GM23338 (cell line): ENCODE measurements around the gene EML2. TPM values are rescaled to one million over a fixed set of nuclear protein-coding genes. Genes with fewer than 3 reads are reported as not detected.
"Not testable (repeated sequence)": the region's sequence is repeated elsewhere in the genome, so short reads cannot be mapped to it uniquely, and the experiment has no call there.

ENCODE experiments used
- ATAC-seq: fragments of 200-7000 bp; cut with Tn5 transposase; 3 replicates; pipeline ENCODE4 v1.9.1; 2020
- DNase-seq: peaks from one replicate; pipeline ENCODE4 v3.0.0-alpha.2; 2015; ENCODE audit warnings: low spot score
- H2AFZ ChIP-seq: fragments of 200-600 bp; sonication (generic); 2 replicates; pipeline ENCODE4 v1.8.0; 2016; ENCODE audit warnings: antibody characterized with exemption, mild to moderate bottlenecking, moderate library complexity
- H3F3A ChIP-seq: fragments of 200-600 bp; sonication (generic); replicated peaks from 2 replicates; pipeline ENCODE4 v1.8.0; 2017; ENCODE audit warnings: antibody characterized with exemption, mixed run types, low read depth
- H3K27ac ChIP-seq: fragments of 200-600 bp; sonication (generic); 2 replicates; pipeline ENCODE4 v1.6.1; 2016; ENCODE audit warnings: low read depth
- H3K27me3 ChIP-seq: fragments of 200-600 bp; sonication (generic); 2 replicates; pipeline ENCODE4 v1.8.0; 2016; ENCODE audit warnings: mild to moderate bottlenecking, mixed run types, moderate library complexity; ENCODE audit not compliant: insufficient read depth
- H3K36me3 ChIP-seq: fragments of 200-600 bp; sonication (generic); 2 replicates; pipeline ENCODE4 v1.8.0; 2016; ENCODE audit warnings: mild to moderate bottlenecking; ENCODE audit not compliant: insufficient read depth
- H3K4me1 ChIP-seq: fragments of 200-600 bp; sonication (generic); 2 replicates; pipeline ENCODE4 v1.8.0; 2016; ENCODE audit warnings: mild to moderate bottlenecking, moderate library complexity; ENCODE audit not compliant: insufficient read depth
- H3K4me2 ChIP-seq: fragments of 200-600 bp; sonication (generic); 2 replicates; pipeline ENCODE4 v1.7.1; 2017; ENCODE audit warnings: mixed run types
- H3K4me3 ChIP-seq: fragments of 200-600 bp; sonication (generic); 2 replicates; pipeline ENCODE4 v1.6.1; 2016; ENCODE audit warnings: mixed run types
- H3K79me2 ChIP-seq: fragments of 200-600 bp; sonication (generic); replicated peaks from 2 replicates; pipeline ENCODE4 v1.8.0; 2017; ENCODE audit warnings: mild to moderate bottlenecking; ENCODE audit not compliant: insufficient read depth
- H3K9me2 ChIP-seq: fragments of 200-600 bp; sonication (generic); 2 replicates; pipeline ENCODE4 v1.8.0; 2017; ENCODE audit not compliant: insufficient read depth
- H4K20me1 ChIP-seq: fragments of 200-600 bp; sonication (generic); replicated peaks from 2 replicates; pipeline ENCODE4 v1.8.0; 2017; ENCODE audit warnings: mild to moderate bottlenecking; ENCODE audit not compliant: insufficient read depth
- H3K27ac Mint-ChIP-seq: 2 replicates; pipeline ENCODE4 v1.8.0; 2020; ENCODE audit warnings: inconsistent platforms, mild to moderate bottlenecking, moderate library complexity, mixed read lengths
- H3K27me3 Mint-ChIP-seq: 3 replicates; pipeline ENCODE4 v1.8.0; 2022; ENCODE audit warnings: low read depth, mild to moderate bottlenecking, moderate library complexity, mixed read lengths, inconsistent platforms; ENCODE audit not compliant: insufficient read depth, poor library complexity
- H3K36me3 Mint-ChIP-seq: 3 replicates; pipeline ENCODE4 v1.8.0; 2021; ENCODE audit warnings: low read depth, mild to moderate bottlenecking, inconsistent platforms, moderate library complexity, mixed read lengths
- H3K4me1 Mint-ChIP-seq: 3 replicates; pipeline ENCODE4 v1.8.0; 2020; ENCODE audit warnings: mild to moderate bottlenecking, inconsistent platforms, mixed read lengths
- H3K4me3 Mint-ChIP-seq: 3 replicates; pipeline ENCODE4 v1.8.0; 2021; ENCODE audit warnings: moderate library complexity, mild to moderate bottlenecking, inconsistent platforms, mixed read lengths
- H3K9me3 Mint-ChIP-seq: 3 replicates; pipeline ENCODE4 v1.8.0; 2020; ENCODE audit warnings: moderate library complexity, mild to moderate bottlenecking, inconsistent platforms, mixed read lengths
- CREB1 ChIP-seq: fragments of 250-450 bp; sonication (Bioruptor Pico); IDR thresholded peaks from 2 replicates; pipeline ENCODE4 v1.5.0; 2020; ENCODE audit warnings: low read depth, mild to moderate bottlenecking, moderate library complexity
- EZH2 ChIP-seq: fragments of 200-600 bp; sonication (generic); IDR thresholded peaks from one replicate; pipeline ENCODE4 v1.8.0; 2017; ENCODE audit warnings: antibody characterized with exemption, mild to moderate bottlenecking, low read depth; ENCODE audit not compliant: unreplicated experiment
- EZH2phosphoT487 ChIP-seq: fragments of 200-600 bp; sonication (generic); IDR thresholded peaks from one replicate; pipeline ENCODE4 v1.8.1; 2018; ENCODE audit warnings: antibody characterized with exemption; ENCODE audit not compliant: unreplicated experiment
- JUNB ChIP-seq: IDR thresholded peaks from one replicate; pipeline ENCODE4 v1.6.1; 2016; ENCODE audit warnings: antibody characterized with exemption; ENCODE audit not compliant: unreplicated experiment
- POLR2AphosphoS5 ChIP-seq: IDR thresholded peaks from 2 replicates; pipeline ENCODE4 v1.6.1; 2016; ENCODE audit warnings: antibody characterized with exemption, low read depth
- STAT1 ChIP-seq: IDR thresholded peaks from one replicate; pipeline ENCODE4 v1.6.1; 2016; ENCODE audit warnings: antibody characterized with exemption; ENCODE audit not compliant: unreplicated experiment
- ZNF114 ChIP-seq: fragments of 250-450 bp; sonication (Bioruptor Pico); IDR thresholded peaks from 2 replicates; pipeline ENCODE4 v1.5.0; 2020; ENCODE audit warnings: mild to moderate bottlenecking, moderate library complexity
- ZNF331 ChIP-seq: fragments of 250-450 bp; sonication (Bioruptor Pico); IDR thresholded peaks from 2 replicates; pipeline ENCODE4 v1.5.0; 2020; ENCODE audit warnings: low read depth, mild to moderate bottlenecking, moderate library complexity
- polyA plus RNA-seq: library from polyadenylated mRNA; unstranded; fragments of >200 nt; fragmentation: Nextera tagmentation; extraction: Ambion mirVana; gene quantifications from 2 replicates; pipeline ENCODE4 v1.2.1, GENCODE V29; 2016
- total RNA-seq: library from RNA; depleted of rRNA; stranded (reverse); fragments of >200 nt; shearing (Covaris generic); gene quantifications from 2 replicates; pipeline ENCODE4 v1.2.3, GENCODE V29; 2014
- TF ChIP-seq, protein P1 (sequence below): fragments of 250-450 bp; sonication (Bioruptor Pico); IDR thresholded peaks from 2 replicates; pipeline ENCODE4 v1.5.0; 2020; ENCODE audit warnings: mild to moderate bottlenecking, moderate library complexity
- TF ChIP-seq, protein P2 (sequence below), 2 experiments: fragments of 200-600 bp in 1 of 2; sonication (generic) in 1 of 2; conservative IDR thresholded peaks; 2 replicates each; pipeline versions ENCODE4 v1.5.1 to v1.6.1; 2016 to 2017; ENCODE audit warnings: antibody characterized with exemption in 2 of 2, low read depth in 2 of 2, mild to moderate bottlenecking in 2 of 2, moderate library complexity in 1 of 2
- TF ChIP-seq, protein P3 (sequence below): IDR thresholded peaks from 2 replicates; pipeline ENCODE4 v1.6.1; 2016; ENCODE audit warnings: antibody characterized with exemption

Gene EML2
- total and polyA plus RNA-seq, 2 experiments from 2014 or later, result 7.1 to 33.9 TPM

DNA sequence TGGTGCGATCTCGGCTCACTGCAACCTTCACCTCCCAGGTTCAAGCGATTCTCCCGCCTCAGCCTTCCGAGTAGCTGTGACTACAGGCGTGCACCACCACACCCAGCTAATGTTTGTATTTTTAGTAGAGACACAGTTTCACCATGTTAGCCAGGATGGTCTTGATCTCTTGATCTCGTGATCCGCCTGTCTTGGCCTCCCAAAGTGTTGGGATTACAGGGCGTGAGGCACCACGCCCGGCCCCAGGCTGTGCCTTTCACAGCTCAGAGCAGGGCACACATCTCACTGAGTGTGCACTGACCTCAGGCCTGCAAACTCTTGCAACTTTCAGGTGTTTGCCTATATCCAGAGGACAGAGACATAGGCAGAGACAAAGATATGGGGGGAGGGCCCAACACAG, 45.8 kb upstream of the EML2 start:
- not testable (repeated sequence) for H3K4me1 Mint-ChIP-seq, ATAC-seq, H3K4me3 Mint-ChIP-seq, H3K9me3 Mint-ChIP-seq, DNase-seq, H3K27ac ChIP-seq, H3K9me2 ChIP-seq, H3K27me3 ChIP-seq, H3K4me2 ChIP-seq, H3K4me3 ChIP-seq, H3K79me2 ChIP-seq, H3K27ac Mint-ChIP-seq, H2AFZ ChIP-seq, H3K4me1 ChIP-seq
- Histone ChIP-seq H4K20me1 (peaks cover 23% of the 10 kb centered on the region), H3K36me3 (peaks cover 24% of the 10 kb centered on the region), H3F3A (peaks cover 17% of the 10 kb centered on the region; the same call in 1 of the 2 replicates)
- Mint-ChIP-seq H3K36me3 (peaks cover 53% of the 10 kb centered on the region), H3K27me3 (peaks cover 13% of the 10 kb centered on the region)

DNA sequence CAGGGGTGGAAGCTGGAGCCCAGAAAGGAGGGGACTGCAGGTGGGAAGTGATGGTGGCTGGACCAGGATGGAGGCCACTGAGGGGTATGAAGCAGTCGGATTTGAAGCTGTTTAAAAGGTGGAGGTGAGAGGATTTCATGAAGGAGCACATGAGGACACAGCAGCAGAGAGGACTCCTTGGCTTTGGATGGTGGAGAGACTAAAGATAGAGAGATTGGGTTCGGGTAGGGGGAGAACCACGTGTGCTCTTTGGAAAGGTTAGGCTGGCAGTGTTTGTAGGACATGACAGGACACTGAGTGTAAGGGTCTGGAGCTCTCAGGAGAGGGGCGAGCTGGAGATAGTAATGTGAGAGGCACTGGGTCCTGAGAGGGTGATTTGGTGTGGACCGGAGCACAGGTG, 43.7 kb upstream of the EML2 start:
- Mint-ChIP-seq H3K27ac (no peak overlapping the region), H3K9me3 (no peaks in the 10 kb centered on the region; the same call in 2 of the 3 replicates), H3K36me3 (peaks cover 37% of the 10 kb centered on the region), H3K4me3 (no peak overlapping the region), H3K27me3 (peaks cover 27% of the 10 kb centered on the region), H3K4me1 (peaks cover 4% of the 10 kb centered on the region; the same call in 2 of the 3 replicates)
- Histone ChIP-seq H3F3A (peaks cover 21% of the 10 kb centered on the region), H3K4me2 (no peak overlapping the region), H3K79me2 (no peaks in the 10 kb centered on the region), H3K9me2 (no peaks in the 10 kb centered on the region), H3K4me1 (0 out of 2 replicates have a peak, but pooled peaks cover 8% of the 10 kb centered on the region), H3K27me3 (peaks cover 17% of the 10 kb centered on the region), H3K36me3 (peaks cover 18% of the 10 kb centered on the region), H2AFZ (no peak overlapping the region), H4K20me1 (peaks cover 8% of the 10 kb centered on the region; the same call in 1 of the 2 replicates), H3K4me3 (no peak overlapping the region), H3K27ac (no peak overlapping the region)
- DNase-seq, result no peak
- ATAC-seq, result no peak
- TF ChIP-seq ZNF114 (CRISPR knock-in tag) (no peak), ZNF331 (no peak), CREB1 (CRISPR knock-in tag) (no peak), JUNB (no peak), EZH2 (no peak), STAT1 (no peak), EZH2phosphoT487 (no peak), POLR2AphosphoS5 (no peak)
- TF ChIP-seq, protein P1, sequence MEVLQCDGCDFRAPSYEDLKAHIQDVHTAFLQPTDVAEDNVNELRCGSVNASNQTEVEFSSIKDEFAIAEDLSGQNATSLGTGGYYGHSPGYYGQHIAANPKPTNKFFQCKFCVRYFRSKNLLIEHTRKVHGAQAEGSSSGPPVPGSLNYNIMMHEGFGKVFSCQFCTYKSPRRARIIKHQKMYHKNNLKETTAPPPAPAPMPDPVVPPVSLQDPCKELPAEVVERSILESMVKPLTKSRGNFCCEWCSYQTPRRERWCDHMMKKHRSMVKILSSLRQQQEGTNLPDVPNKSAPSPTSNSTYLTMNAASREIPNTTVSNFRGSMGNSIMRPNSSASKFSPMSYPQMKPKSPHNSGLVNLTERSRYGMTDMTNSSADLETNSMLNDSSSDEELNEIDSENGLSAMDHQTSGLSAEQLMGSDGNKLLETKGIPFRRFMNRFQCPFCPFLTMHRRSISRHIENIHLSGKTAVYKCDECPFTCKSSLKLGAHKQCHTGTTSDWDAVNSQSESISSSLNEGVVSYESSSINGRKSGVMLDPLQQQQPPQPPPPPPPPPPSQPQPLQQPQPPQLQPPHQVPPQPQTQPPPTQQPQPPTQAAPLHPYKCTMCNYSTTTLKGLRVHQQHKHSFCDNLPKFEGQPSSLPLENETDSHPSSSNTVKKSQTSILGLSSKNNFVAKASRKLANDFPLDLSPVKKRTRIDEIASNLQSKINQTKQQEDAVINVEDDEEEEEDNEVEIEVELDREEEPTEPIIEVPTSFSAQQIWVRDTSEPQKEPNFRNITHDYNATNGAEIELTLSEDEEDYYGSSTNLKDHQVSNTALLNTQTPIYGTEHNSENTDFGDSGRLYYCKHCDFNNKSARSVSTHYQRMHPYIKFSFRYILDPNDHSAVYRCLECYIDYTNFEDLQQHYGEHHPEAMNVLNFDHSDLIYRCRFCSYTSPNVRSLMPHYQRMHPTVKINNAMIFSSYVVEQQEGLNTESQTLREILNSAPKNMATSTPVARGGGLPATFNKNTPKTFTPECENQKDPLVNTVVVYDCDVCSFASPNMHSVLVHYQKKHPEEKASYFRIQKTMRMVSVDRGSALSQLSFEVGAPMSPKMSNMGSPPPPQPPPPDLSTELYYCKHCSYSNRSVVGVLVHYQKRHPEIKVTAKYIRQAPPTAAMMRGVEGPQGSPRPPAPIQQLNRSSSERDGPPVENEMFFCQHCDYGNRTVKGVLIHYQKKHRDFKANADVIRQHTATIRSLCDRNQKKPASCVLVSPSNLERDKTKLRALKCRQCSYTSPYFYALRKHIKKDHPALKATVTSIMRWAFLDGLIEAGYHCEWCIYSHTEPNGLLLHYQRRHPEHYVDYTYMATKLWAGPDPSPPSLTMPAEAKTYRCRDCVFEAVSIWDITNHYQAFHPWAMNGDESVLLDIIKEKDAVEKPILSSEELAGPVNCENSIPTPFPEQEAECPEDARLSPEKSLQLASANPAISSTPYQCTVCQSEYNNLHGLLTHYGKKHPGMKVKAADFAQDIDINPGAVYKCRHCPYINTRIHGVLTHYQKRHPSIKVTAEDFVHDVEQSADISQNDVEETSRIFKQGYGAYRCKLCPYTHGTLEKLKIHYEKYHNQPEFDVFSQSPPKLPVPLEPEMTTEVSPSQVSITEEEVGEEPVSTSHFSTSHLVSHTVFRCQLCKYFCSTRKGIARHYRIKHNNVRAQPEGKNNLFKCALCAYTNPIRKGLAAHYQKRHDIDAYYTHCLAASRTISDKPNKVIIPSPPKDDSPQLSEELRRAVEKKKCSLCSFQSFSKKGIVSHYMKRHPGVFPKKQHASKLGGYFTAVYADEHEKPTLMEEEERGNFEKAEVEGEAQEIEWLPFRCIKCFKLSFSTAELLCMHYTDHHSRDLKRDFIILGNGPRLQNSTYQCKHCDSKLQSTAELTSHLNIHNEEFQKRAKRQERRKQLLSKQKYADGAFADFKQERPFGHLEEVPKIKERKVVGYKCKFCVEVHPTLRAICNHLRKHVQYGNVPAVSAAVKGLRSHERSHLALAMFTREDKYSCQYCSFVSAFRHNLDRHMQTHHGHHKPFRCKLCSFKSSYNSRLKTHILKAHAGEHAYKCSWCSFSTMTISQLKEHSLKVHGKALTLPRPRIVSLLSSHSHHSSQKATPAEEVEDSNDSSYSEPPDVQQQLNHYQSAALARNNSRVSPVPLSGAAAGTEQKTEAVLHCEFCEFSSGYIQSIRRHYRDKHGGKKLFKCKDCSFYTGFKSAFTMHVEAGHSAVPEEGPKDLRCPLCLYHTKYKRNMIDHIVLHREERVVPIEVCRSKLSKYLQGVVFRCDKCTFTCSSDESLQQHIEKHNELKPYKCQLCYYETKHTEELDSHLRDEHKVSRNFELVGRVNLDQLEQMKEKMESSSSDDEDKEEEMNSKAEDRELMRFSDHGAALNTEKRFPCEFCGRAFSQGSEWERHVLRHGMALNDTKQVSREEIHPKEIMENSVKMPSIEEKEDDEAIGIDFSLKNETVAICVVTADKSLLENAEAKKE (CRISPR knock-in tag), result no peak
- TF ChIP-seq, protein P2, sequence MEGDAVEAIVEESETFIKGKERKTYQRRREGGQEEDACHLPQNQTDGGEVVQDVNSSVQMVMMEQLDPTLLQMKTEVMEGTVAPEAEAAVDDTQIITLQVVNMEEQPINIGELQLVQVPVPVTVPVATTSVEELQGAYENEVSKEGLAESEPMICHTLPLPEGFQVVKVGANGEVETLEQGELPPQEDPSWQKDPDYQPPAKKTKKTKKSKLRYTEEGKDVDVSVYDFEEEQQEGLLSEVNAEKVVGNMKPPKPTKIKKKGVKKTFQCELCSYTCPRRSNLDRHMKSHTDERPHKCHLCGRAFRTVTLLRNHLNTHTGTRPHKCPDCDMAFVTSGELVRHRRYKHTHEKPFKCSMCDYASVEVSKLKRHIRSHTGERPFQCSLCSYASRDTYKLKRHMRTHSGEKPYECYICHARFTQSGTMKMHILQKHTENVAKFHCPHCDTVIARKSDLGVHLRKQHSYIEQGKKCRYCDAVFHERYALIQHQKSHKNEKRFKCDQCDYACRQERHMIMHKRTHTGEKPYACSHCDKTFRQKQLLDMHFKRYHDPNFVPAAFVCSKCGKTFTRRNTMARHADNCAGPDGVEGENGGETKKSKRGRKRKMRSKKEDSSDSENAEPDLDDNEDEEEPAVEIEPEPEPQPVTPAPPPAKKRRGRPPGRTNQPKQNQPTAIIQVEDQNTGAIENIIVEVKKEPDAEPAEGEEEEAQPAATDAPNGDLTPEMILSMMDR (conservative IDR thresholded peaks at IDR 0.05; ENCODE audit: low read depth in 2 of 2), result no peak
- TF ChIP-seq, protein P3, sequence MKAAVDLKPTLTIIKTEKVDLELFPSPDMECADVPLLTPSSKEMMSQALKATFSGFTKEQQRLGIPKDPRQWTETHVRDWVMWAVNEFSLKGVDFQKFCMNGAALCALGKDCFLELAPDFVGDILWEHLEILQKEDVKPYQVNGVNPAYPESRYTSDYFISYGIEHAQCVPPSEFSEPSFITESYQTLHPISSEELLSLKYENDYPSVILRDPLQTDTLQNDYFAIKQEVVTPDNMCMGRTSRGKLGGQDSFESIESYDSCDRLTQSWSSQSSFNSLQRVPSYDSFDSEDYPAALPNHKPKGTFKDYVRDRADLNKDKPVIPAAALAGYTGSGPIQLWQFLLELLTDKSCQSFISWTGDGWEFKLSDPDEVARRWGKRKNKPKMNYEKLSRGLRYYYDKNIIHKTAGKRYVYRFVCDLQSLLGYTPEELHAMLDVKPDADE, result no peak
